ENCODE results near the gene NIPSNAP3A.

DNA sequence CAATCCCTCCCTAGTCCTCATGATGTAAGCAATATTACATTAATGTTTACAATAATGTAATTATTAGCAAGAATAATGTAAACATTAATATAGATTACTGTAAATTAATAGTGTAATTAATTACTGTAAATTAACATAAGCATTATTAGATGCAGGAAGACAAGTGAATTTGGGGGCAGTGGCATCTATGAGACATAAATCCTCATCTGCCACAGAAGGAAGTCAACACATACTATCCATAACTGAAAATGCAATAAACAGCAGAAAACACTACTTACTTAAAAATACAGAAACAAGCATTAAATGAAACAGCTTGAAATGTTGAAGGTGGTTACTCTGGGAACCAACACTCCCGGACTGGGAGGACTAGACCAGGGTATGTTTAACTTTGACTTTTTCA, 685 bp upstream of the NIPSNAP3A start:
- TF ChIP-seq, protein P1, sequence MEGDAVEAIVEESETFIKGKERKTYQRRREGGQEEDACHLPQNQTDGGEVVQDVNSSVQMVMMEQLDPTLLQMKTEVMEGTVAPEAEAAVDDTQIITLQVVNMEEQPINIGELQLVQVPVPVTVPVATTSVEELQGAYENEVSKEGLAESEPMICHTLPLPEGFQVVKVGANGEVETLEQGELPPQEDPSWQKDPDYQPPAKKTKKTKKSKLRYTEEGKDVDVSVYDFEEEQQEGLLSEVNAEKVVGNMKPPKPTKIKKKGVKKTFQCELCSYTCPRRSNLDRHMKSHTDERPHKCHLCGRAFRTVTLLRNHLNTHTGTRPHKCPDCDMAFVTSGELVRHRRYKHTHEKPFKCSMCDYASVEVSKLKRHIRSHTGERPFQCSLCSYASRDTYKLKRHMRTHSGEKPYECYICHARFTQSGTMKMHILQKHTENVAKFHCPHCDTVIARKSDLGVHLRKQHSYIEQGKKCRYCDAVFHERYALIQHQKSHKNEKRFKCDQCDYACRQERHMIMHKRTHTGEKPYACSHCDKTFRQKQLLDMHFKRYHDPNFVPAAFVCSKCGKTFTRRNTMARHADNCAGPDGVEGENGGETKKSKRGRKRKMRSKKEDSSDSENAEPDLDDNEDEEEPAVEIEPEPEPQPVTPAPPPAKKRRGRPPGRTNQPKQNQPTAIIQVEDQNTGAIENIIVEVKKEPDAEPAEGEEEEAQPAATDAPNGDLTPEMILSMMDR (IDR thresholded peaks at IDR 0.05) = no peak
- no peak for TF ChIP-seq POLR2A (IDR thresholded peaks at IDR 0.05)
